GM19099 (cell line): ENCODE results near the gene KMT2B.

ENCODE experiments used
- POLR2A ChIP-seq: IDR thresholded peaks from 3 replicates; pipeline ENCODE4 v1.6.1; 2011; ENCODE audit warnings: low read depth; ENCODE audit not compliant: insufficient read length; ENCODE audit errors: extremely low read depth

Gene KMT2B

DNA sequence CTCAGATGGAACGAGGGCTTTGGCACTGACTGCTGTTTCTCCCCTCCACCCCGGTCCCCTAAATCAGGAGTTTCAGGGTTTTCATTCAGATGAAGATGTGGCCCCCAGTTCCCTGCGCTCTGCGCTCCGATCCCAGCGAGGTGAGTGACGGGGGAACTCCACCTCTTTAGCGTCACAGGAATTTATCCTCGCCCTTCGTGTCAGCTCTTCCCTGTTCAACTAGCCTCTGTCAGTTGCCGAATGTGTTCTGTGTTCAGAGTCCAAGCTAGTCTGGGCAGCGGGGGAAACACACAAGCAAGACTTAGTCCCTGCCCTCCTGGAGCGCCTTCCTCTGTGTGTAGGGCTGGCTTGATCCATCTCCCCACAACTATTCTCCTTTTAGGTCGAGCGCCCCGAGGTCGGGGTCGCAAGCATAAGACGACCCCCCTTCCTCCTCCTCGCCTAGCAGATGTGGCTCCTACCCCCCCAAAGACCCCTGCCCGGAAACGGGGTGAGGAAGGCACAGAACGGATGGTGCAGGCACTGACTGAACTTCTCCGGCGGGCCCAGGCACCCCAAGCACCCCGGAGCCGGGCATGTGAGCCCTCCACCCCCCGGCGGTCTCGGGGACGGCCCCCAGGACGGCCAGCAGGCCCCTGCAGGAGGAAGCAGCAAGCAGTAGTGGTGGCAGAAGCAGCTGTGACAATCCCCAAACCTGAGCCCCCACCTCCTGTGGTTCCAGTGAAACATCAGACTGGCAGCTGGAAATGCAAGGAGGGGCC, 1.8 kb downstream of the KMT2B start:
- no peak for TF ChIP-seq POLR2A

DNA sequence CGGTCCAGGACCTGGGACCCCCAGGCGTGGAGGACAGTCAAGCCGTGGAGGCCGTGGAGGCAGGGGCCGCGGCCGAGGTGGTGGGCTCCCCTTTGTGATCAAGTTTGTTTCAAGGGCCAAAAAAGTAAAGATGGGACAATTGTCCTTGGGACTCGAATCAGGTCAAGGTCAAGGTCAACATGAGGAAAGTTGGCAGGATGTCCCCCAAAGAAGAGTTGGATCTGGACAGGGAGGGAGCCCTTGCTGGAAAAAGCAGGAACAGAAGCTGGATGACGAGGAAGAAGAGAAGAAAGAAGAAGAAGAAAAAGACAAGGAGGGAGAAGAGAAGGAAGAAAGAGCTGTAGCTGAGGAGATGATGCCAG, 2.3 kb downstream of the KMT2B start:
- TF ChIP-seq POLR2A = no peak

DNA sequence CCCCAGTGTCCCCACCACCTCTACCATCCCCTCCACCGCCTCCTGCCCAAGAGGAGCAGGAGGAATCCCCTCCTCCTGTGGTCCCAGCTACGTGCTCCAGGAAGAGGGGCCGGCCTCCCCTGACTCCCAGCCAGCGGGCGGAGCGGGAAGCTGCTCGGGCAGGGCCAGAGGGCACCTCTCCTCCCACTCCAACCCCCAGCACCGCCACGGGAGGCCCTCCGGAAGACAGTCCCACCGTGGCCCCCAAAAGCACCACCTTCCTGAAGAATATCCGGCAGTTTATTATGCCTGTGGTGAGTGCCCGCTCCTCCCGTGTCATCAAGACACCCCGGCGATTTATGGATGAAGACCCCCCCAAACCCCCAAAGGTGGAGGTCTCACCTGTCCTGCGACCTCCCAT, 2.8 kb downstream of the KMT2B start:
- TF ChIP-seq POLR2A = no peak

DNA sequence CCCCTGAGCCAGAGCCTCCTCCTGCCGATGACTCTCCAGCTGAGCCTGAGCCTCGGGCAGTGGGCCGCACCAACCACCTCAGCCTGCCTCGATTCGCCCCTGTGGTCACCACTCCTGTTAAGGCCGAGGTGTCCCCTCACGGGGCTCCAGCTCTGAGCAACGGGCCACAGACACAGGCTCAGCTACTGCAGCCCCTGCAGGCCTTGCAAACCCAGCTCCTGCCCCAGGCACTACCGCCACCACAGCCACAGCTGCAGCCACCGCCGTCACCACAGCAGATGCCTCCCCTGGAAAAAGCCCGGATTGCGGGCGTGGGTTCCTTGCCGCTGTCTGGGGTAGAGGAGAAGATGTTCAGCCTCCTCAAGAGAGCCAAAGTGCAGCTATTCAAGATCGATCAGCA, 3.6 kb downstream of the KMT2B start:
- no peak for TF ChIP-seq POLR2A

DNA sequence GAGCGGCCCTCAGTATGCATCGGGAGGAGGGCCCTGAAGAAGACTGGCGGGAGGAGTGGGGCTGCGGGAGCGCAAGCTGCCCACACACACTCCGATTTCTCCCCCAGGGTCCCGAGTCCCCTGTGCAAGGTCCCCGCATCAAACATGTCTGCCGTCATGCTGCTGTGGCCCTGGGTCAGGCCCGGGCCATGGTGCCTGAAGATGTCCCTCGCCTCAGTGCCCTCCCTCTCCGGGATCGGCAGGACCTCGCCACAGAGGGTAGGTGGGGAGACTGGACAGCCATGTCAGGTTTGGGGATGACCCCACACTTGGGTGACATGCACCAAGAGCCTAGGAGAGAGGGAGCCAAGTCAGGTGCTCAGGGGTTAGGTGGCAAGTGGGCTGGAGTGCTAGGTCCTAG, 4.7 kb downstream of the KMT2B start:
- TF ChIP-seq POLR2A = no peak

DNA sequence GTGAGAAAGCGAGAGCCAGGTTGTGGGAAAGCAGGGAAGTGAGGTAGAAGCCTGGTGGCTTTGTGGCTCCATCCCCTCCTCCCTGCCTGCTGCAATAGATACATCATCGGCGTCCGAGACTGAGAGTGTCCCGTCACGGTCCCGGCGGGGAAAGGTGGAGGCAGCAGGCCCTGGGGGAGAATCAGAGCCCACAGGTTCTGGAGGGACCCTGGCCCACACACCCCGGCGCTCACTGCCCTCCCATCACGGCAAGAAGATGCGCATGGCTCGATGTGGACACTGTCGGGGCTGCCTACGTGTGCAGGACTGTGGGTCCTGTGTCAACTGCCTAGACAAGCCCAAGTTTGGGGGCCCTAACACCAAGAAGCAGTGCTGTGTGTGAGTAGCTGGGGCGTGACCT, 5.1 kb downstream of the KMT2B start:
- no peak for TF ChIP-seq POLR2A

DNA sequence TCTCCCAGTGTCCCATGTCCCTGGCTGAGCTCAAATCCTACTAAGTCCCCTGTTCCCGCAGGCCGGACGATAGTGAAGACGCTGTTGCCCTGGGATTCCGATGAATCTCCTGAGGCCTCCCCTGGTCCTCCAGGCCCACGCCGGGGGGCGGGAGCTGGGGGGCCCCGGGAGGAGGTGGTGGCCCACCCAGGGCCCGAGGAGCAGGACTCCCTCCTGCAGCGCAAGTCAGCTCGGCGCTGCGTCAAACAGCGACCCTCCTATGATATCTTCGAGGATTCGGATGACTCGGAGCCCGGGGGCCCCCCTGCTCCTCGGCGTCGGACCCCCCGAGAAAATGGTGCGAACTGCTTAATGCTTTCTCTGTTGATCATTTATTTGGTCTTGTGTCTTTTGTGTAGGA, 5.9 kb downstream of the KMT2B start:
- no peak for TF ChIP-seq POLR2A

DNA sequence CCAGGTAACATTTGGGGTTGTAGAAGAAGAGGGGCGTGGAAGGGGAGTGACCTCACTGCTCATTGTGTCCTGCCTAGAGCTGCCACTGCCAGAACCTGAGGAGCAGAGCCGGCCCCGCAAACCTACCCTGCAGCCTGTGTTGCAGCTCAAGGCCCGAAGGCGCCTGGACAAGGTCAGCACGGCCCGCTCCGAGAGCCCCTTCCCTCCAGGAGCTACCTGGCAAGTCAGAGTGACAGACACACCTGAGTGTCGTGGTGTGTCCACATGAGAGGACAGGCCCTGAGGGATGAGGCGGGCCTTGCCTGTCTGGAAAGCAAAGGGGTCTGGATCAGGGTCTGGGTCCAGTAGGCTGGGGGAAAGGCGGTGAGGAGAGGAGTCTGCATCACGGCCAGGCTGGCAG, 6.8 kb downstream of the KMT2B start:
- TF ChIP-seq POLR2A = no peak

DNA sequence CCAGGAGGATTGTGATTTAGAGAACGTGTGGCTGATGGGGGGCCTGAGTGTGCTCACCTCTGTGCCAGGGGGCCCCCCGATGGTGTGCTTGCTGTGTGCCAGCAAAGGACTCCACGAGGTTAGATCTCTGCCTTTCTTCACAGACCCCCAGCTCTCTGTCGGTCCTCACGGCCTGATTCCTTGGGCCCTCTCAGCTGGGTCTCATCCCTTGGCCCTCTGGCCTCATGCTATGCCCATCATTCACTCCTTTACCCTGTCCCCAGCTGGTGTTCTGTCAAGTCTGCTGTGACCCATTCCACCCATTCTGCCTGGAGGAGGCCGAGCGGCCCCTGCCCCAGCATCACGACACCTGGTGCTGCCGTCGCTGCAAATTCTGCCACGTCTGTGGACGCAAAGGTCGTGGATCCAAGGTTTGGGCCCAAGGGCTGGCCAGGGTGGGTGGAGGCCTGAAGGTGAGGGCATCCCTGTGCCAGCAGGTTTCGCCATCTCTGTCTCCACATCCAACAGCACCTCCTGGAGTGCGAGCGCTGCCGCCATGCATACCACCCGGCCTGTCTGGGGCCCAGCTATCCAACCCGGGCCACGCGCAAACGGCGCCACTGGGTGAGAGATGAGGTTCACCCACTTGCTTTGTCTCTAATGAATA, 7.5 kb downstream of the KMT2B start:
- no peak for TF ChIP-seq POLR2A

DNA sequence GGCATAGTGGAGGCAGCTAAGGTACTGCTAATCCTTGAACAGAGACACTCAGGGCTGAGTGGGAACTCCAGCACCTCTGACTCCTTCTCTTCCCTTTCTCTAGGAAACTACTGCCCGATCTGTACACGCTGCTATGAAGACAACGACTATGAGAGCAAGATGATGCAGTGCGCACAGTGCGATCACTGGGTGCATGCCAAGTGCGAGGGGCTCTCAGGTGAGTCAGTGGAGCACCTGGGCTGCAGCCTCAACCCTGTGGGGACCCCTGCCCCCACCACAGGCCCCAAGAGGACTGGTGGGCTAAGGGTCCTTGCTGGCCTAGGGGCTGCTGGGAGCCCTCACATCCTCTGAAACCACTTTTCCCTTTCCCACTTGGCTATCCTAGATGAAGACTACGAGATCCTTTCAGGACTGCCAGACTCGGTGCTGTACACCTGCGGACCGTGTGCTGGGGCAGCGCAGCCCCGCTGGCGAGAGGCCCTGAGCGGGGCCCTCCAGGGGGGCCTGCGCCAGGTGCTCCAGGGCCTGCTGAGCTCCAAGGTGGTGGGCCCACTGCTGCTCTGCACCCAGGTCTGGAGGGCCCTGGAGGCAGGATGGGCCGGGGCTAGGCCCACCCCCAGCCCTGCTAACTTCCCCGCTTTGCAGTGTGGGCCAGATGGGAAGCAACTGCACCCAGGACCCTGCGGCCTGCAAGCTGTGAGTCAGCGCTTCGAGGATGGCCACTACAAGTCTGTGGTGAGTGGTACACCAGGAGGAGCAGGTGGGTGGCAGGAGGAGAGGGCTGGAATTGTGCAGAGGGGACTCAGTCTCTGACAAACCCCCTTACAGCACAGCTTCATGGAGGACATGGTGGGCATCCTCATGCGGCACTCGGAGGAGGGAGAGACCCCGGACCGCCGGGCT, 9.5 kb downstream of the KMT2B start:
- TF ChIP-seq POLR2A = no peak

DNA sequence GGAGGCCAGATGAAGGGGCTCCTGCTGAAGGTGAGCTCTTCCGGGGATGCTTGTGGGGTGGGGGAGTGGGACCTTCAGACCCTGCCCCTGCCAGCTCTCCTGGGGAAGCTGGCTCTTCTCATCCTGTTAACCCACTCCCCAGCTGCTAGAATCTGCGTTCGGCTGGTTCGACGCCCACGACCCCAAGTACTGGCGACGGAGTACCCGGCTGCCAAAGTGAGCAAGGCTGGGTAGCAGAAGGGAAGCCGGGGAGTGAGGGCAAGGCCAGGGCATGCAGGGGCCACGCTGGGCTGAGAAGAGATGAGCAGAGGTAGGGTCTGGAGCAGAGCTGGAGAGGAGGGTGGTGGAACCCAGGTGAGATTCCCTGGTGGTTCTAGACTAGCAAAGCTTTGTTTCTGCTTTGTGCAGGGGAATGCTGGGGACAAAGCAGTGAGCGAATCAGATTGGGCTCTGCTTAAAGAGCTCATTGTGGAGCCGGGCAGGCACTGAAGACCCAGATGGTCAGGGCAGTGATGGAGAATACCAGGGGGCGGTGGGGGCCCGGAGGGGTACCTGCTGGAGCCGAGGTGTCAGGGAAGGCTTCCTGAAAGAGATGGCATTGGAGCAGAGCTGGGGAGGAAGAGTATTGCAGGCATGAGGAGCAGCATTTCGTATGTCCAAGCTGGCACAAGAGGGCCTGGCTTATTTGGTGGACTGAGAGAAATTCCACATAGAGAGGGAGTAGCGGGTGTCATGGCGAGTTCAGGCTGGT, 10.3 kb downstream of the KMT2B start:
- TF ChIP-seq POLR2A = no peak

DNA sequence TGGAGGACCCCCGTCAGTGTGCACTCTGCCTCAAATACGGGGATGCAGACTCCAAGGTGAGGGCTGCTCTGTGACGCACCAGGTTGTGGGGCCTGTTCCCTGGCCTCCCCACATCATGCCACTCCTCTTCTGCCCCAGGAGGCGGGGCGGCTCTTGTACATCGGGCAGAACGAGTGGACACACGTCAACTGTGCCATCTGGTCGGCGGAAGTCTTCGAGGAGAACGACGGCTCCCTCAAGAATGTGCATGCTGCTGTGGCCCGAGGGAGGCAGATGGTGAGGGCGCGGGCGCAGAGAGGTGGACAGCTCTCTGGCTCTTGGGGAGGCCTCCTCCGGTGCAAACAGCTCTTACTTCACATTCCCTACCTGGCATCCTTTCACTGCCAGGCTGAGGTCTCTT, 11.2 kb downstream of the KMT2B start:
- TF ChIP-seq POLR2A = no peak

DNA sequence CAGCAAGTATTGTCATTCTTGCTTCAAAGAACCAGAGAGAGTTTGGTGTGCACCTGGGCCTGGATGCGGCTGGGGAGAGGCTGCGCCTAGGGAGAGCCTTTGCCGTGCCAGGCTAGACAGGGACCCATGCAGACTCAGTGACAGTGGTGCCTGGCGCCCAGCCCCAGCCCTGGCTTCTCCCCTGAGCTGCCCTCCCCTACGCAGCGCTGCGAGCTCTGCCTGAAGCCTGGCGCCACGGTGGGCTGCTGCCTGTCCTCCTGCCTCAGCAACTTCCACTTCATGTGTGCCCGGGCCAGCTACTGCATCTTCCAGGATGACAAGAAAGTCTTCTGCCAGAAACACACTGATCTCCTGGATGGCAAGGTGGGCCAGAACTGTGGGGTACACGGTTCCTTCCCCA, 12.0 kb downstream of the KMT2B start:
- TF ChIP-seq POLR2A = no peak

DNA sequence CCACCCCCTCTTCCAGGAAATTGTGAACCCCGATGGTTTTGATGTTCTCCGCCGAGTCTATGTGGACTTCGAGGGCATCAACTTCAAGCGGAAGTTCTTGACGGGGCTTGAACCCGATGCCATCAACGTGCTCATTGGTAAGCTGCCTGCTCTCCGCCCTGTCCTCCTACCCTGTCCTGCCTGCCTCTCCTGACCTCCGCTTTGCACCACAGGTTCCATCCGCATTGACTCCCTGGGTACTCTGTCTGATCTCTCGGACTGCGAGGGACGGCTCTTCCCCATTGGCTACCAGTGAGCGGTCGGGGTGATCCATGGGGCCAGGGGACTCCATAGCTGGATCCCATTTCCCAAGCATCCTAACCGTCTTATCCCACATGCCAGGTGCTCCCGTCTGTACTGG, 12.5 kb downstream of the KMT2B start:
- TF ChIP-seq POLR2A = no peak

DNA sequence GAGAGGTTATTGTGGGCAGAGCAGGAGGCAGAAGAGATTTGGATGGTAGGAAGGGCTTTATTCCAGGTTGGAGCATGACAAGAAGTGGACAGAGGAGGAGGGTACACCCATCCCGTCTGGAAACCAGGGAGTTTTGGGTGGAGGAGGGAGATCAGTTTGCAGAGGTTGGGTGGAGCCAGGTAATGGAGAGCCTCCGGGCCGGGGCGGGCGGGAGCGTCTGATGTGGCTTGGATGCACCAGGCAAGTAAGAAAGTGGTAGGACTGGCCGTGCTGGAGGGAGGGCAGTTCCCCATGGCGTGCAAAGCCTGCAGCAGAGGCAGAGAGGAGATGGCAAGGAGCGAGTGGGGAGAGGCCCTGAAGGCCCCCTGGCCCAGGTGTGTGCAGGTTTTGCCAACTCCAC, 13.6 kb downstream of the KMT2B start:
- TF ChIP-seq POLR2A = no peak
